OCI-LY3 (cell line): Measurements from ENCODE around the gene PITPNM2.
A peak's percentile ranks its signal among the peaks of the same experiment; 100 is the strongest.

Source experiments
- H2AFZ ChIP-seq: fragments of 200-600, 300-600 bp; shearing (Covaris generic); 2 replicates; pipeline ENCODE4 v1.6.0; 2014; ENCODE audit warnings: antibody characterized with exemption, low read depth, low read length
- H3K27ac ChIP-seq: fragments of 200-600, 300-600 bp; sonication (generic); 2 replicates; pipeline ENCODE4 v1.5.1; 2014; ENCODE audit warnings: mild to moderate bottlenecking, low read length, moderate library complexity, mixed read lengths
- H3K27me3 ChIP-seq: fragments of 200-600, 300-600 bp; sonication (generic); 2 replicates; pipeline ENCODE4 v1.6.1; 2014; ENCODE audit warnings: low read depth, low read length, mixed read lengths
- H3K36me3 ChIP-seq: fragments of 200-600, 300-600 bp; sonication (generic); replicated peaks from 2 replicates; pipeline ENCODE3; 2014; ENCODE audit warnings: low read depth, low read length, mixed read lengths
- H3K4me1 ChIP-seq: fragments of 300-600, 200-600 bp; sonication (generic); 2 replicates; pipeline ENCODE4 v1.6.1; 2014; ENCODE audit warnings: low read length, mixed read lengths
- H3K4me2 ChIP-seq: fragments of 200-600, 300-600 bp; sonication (generic); 2 replicates; pipeline ENCODE4 v1.6.1; 2014; ENCODE audit warnings: low read length, mixed read lengths
- H3K4me3 ChIP-seq: fragments of 300-600, 200-600 bp; sonication (generic); 2 replicates; pipeline ENCODE4 v1.5.1; 2014; ENCODE audit warnings: antibody characterized with exemption, mild to moderate bottlenecking, low read length, moderate library complexity
- H3K79me2 ChIP-seq: fragments of 300-600, 200-600 bp; shearing (Covaris generic); 2 replicates; pipeline ENCODE4 v1.6.1; 2014; ENCODE audit warnings: mild to moderate bottlenecking, low read length, mixed read lengths
- H3K9ac ChIP-seq: fragments of 300-600, 200-600 bp; shearing (Covaris generic); 2 replicates; pipeline ENCODE4 v1.6.0; 2014; ENCODE audit warnings: mild to moderate bottlenecking, low read length, moderate library complexity
- H3K9me3 ChIP-seq: fragments of 200-600, 300-600 bp; shearing (Covaris generic); 2 replicates; pipeline ENCODE4 v1.6.1; 2014; ENCODE audit warnings: low read length, mixed read lengths; ENCODE audit not compliant: insufficient read depth
- H4K20me1 ChIP-seq: fragments of 200-600, 300-600 bp; sonication (generic); 2 replicates; pipeline ENCODE4 v1.6.1; 2016; ENCODE audit warnings: low read length, mixed read lengths; ENCODE audit not compliant: insufficient read depth
- EZH2phosphoT487 ChIP-seq: fragments of 200-600 bp; shearing (Covaris generic); IDR thresholded peaks from 2 replicates; pipeline ENCODE4 v1.6.1; 2018; ENCODE audit warnings: antibody characterized with exemption, mixed run types, low read depth
- TF ChIP-seq, protein P1 (sequence below): fragments of 200-600, 300-600 bp; sonication (generic); IDR thresholded peaks from 2 replicates; pipeline ENCODE4 v1.5.1; 2014; ENCODE audit warnings: antibody characterized with exemption, low read length, low read depth

The PITPNM2 gene

DNA sequence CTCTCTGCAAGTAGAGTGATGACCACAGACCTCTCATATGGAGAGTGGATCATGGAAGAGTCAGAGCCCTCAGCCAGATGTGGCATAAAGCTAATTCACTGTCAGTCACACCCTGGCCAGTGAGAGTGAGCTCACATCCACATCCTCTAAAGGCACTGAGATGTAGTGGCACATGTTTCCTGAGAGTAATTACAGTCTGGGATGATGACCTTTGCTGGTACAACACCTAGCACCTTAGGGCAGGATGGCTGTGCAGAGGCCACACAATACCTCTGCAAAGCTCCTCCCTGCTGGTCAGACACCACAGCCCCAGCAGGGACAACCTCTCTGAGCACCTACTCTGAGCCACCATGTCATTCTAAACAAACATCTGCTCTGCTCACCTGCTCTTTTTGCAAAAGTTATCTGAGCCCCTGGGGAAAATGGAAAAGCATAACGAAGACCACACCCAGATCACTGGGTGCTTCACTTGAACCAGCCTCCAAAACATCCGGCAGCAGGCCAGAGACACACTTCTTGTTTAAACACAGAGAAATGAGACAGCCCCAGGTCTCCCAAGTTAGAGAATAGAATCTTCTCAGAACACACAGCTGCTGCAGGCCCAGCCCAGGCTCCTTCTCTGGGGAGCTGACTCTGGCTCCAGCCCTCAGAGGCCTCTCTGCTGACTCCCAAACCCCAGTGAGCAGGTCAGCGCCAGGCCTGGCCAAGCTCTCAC lies 30.3 kb downstream of the PITPNM2 start:
- Histone ChIP-seq H3K9ac (peak overlapping the region; percentile 26; the same call in 1 of the 2 replicates), H3K79me2 (no peaks in the 10 kb centered on the region), H3K4me2 (peak overlapping the region; percentile 75), H3K36me3 (peaks cover 2% of the 10 kb centered on the region), H3K27me3 (peaks cover 10% of the 10 kb centered on the region), H2AFZ (no peak overlapping the region; the same call in 1 of the 2 replicates), H3K9me3 (no peaks in the 10 kb centered on the region), H3K27ac (peak overlapping the region; percentile 85), H4K20me1 (no peaks in the 10 kb centered on the region), H3K4me3 (peak overlapping the region; percentile 41), H3K4me1 (peaks cover 63% of the 10 kb centered on the region)
- TF ChIP-seq EZH2phosphoT487, result no peak
- TF ChIP-seq, protein P1, sequence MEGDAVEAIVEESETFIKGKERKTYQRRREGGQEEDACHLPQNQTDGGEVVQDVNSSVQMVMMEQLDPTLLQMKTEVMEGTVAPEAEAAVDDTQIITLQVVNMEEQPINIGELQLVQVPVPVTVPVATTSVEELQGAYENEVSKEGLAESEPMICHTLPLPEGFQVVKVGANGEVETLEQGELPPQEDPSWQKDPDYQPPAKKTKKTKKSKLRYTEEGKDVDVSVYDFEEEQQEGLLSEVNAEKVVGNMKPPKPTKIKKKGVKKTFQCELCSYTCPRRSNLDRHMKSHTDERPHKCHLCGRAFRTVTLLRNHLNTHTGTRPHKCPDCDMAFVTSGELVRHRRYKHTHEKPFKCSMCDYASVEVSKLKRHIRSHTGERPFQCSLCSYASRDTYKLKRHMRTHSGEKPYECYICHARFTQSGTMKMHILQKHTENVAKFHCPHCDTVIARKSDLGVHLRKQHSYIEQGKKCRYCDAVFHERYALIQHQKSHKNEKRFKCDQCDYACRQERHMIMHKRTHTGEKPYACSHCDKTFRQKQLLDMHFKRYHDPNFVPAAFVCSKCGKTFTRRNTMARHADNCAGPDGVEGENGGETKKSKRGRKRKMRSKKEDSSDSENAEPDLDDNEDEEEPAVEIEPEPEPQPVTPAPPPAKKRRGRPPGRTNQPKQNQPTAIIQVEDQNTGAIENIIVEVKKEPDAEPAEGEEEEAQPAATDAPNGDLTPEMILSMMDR, result no peak

DNA sequence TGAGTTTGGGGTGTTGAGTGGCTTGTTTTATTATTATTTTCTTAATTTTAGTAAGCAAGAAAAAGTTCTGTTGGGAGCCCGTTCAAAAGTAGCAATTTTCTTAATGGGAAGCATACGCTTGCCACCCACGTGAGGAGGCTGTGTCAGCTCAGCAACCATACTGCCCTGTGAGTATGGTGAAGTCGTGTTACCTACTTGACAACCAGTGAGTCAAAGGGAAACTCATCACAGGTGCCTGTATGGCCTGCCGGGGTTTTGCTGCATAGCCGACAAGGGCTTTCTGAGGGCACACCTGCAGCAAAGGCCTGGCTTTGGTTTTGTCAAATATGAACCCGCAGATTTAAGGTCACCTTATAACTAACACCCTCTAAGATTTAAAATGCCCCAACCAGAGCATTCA lies 31.1 kb downstream of the PITPNM2 start:
- Histone ChIP-seq H3K9me3 (no peaks in the 10 kb centered on the region), H2AFZ (no peak overlapping the region), H3K79me2 (no peaks in the 10 kb centered on the region), H3K4me3 (peak overlapping the region; percentile 41), H4K20me1 (no peaks in the 10 kb centered on the region), H3K27me3 (peaks cover 10% of the 10 kb centered on the region), H3K36me3 (peaks cover 2% of the 10 kb centered on the region), H3K9ac (peak overlapping the region; percentile 26; the same call in 1 of the 2 replicates), H3K27ac (peak overlapping the region; percentile 85), H3K4me1 (peaks cover 71% of the 10 kb centered on the region), H3K4me2 (peak overlapping the region; percentile 75)
- TF ChIP-seq, protein P1, result no peak
- no peak for TF ChIP-seq EZH2phosphoT487

DNA sequence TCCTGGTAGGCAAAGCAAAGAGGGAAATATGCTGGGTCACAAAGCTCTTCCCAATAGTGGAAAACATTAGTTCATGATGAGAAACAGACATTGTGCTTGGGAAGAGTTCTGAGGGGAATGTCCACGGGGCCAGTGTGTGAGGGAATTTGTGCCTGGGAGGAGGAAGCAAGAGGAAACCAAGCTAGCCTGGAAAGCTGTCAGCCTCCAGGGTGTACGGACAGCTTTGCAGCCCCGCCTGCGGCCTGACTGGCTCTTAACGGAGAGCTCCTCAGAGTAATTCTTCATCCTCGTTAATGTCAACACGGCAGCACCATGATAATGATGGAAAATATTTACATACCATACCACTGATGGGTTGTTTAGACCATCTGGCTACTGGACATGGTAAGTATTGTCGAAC lies 32.4 kb downstream of the PITPNM2 start:
- Histone ChIP-seq H3K4me2 (no peak overlapping the region), H3K9me3 (no peaks in the 10 kb centered on the region), H3K36me3 (peaks cover 2% of the 10 kb centered on the region), H4K20me1 (no peaks in the 10 kb centered on the region), H3K9ac (no peak overlapping the region), H2AFZ (no peak overlapping the region), H3K4me1 (peaks cover 79% of the 10 kb centered on the region), H3K27ac (no peak overlapping the region), H3K27me3 (peaks cover 10% of the 10 kb centered on the region), H3K79me2 (no peaks in the 10 kb centered on the region), H3K4me3 (no peak overlapping the region)
- TF ChIP-seq EZH2phosphoT487, result no peak

DNA sequence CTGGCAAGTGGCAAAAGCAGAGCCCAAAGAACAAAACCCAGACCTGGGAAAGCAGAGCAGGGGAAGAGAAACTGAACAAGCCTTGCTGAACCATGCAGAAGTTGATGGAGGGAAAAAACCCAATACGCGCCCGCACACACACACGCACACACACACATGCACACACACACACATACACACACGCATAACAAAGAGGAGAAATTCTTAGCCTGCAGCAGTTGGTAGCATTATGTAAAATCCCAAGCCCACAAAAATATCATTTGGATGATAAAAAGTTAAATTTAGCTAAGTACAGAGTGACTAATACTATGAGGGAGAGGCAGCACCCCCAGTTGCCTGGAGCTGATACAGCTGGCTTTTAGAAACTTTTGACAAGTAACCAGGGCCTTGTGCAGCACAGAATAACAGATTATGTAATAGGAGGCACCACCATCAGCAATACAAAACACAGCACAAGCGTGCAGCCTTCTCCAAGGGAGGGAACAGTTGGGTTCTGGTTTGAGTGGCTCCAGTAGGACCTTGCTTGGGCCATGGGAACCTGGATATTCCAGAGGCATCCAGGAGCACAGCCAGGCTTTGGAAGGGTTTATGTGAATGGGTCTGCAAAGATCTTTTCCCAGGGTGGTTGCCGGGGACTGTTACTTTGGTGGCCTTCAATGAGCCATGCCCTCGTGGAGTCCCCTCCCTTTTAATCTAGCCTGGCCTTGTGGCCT lies 35.3 kb downstream of the PITPNM2 start:
- peak overlapping the region; percentile 58 for H3K4me3 ChIP-seq
- TF ChIP-seq, protein P1, result no peak; the same call in 1 of the 2 replicates
- no peak for TF ChIP-seq EZH2phosphoT487
- peak overlapping the region; percentile 78 for H3K4me2 ChIP-seq

More for the DNA sequence above, 35.3 kb downstream of the PITPNM2 start:
- Histone ChIP-seq H3K9ac (peak overlapping the region; percentile 49), H3K79me2 (no peaks in the 10 kb centered on the region), H3K4me1 (peaks cover 57% of the 10 kb centered on the region), H2AFZ (no peak overlapping the region), H3K27me3 (peaks cover 10% of the 10 kb centered on the region), H4K20me1 (no peaks in the 10 kb centered on the region), H3K27ac (peak overlapping the region; percentile 80), H3K36me3 (peaks cover 2% of the 10 kb centered on the region), H3K9me3 (no peaks in the 10 kb centered on the region)
